DOHH2 (cell line): ENCODE results near the gene INPP4A.
"Not testable (repeated sequence)": the region's sequence is repeated elsewhere in the genome, so short reads cannot be mapped to it uniquely, and the experiment has no call there.

Experiments used
- H3F3A ChIP-seq: fragments of 200-600 bp; sonication (generic), shearing (Covaris generic); 2 replicates; pipeline ENCODE4 v1.6.0; 2016; ENCODE audit warnings: antibody characterized with exemption, mild to moderate bottlenecking; ENCODE audit not compliant: control insufficient read depth, insufficient read depth
- H3K27ac ChIP-seq: fragments of 200-600 bp; sonication (generic); 2 replicates; pipeline ENCODE4 v1.5.1; 2014; ENCODE audit warnings: low read depth, mild to moderate bottlenecking, low read length, moderate library complexity
- H3K27me3 ChIP-seq: fragments of 200-600 bp; sonication (generic); 2 replicates; pipeline ENCODE4 v1.6.1; 2014; ENCODE audit warnings: mild to moderate bottlenecking, low read length, mixed read lengths; ENCODE audit not compliant: control insufficient read depth
- H3K36me3 ChIP-seq: fragments of 200-600 bp; sonication (generic); 2 replicates; pipeline ENCODE4 v1.6.1; 2014; ENCODE audit warnings: mild to moderate bottlenecking, low read length, moderate library complexity, mixed read lengths; ENCODE audit not compliant: control insufficient read depth
- H3K4me1 ChIP-seq: fragments of 200-600 bp; sonication (generic); 2 replicates; pipeline ENCODE4 v1.6.1; 2014; ENCODE audit warnings: mild to moderate bottlenecking, low read length, mixed read lengths; ENCODE audit not compliant: control insufficient read depth
- H3K4me2 ChIP-seq: fragments of 200-600 bp; sonication (generic); 2 replicates; pipeline ENCODE4 v1.6.0; 2014; ENCODE audit warnings: mild to moderate bottlenecking, low read length, moderate library complexity
- H3K4me3 ChIP-seq: fragments of 200-600 bp; sonication (generic); 2 replicates; pipeline ENCODE4 v1.5.1; 2014; ENCODE audit warnings: mild to moderate bottlenecking, low read length, mixed read lengths
- H3K79me2 ChIP-seq: fragments of 200-600 bp; sonication (generic); 2 replicates; pipeline ENCODE4 v1.6.1; 2014; ENCODE audit warnings: mild to moderate bottlenecking, low read length, mixed read lengths; ENCODE audit not compliant: control insufficient read depth
- H3K9me2 ChIP-seq: fragments of 200-600 bp; sonication (generic); replicated peaks from 2 replicates; pipeline ENCODE4 v1.6.1; 2014; ENCODE audit warnings: mild to moderate bottlenecking, low read length, mixed read lengths; ENCODE audit not compliant: control insufficient read depth
- H3K9me3 ChIP-seq: fragments of 200-600 bp; sonication (generic); 2 replicates; pipeline ENCODE4 v1.6.1; 2014; ENCODE audit warnings: antibody characterized with exemption, low read length, mixed read lengths; ENCODE audit not compliant: control insufficient read depth, insufficient read depth
- H4K20me1 ChIP-seq: fragments of 200-600 bp; sonication (generic); 2 replicates; pipeline ENCODE4 v1.6.0; 2014; ENCODE audit warnings: low read depth, mild to moderate bottlenecking, antibody characterized with exemption, low read length, moderate library complexity; ENCODE audit not compliant: control insufficient read depth, insufficient read depth
- CTCF ChIP-seq: fragments of 200-600 bp; sonication (generic); IDR thresholded peaks from one replicate; pipeline ENCODE4 v1.5.1; 2014; ENCODE audit warnings: antibody characterized with exemption, mild to moderate bottlenecking, low read depth, low read length; ENCODE audit not compliant: poor library complexity, severe bottlenecking
- EZH2phosphoT487 ChIP-seq: fragments of 200-600 bp; sonication (generic); IDR thresholded peaks from 2 replicates; pipeline ENCODE4 v1.6.1; 2017; ENCODE audit warnings: borderline replicate concordance, mild to moderate bottlenecking, antibody characterized with exemption, low read length, moderate library complexity, mixed read lengths

Gene INPP4A

GRCh38 chr2:98592565-98592964 is 147.9 kb downstream of the INPP4A start:
- H3K36me3 ChIP-seq, result peaks cover 11% of the 10 kb centered on the region
- no peaks in the 10 kb centered on the region for H3K4me1 ChIP-seq
- no peak overlapping the region for H3K27ac ChIP-seq
- H3F3A ChIP-seq, result no peaks in the 10 kb centered on the region
- no peak overlapping the region for H3K4me3 ChIP-seq
- no peaks in the 10 kb centered on the region for H3K27me3 ChIP-seq
- H3K4me2 ChIP-seq, result no peak overlapping the region
- TF ChIP-seq CTCF (no peak), EZH2phosphoT487 (no peak)
- no peaks in the 10 kb centered on the region for H3K79me2 ChIP-seq
- H3K9me2 ChIP-seq, result no peaks in the 10 kb centered on the region
- H4K20me1 ChIP-seq, result no peaks in the 10 kb centered on the region
- H3K9me3 ChIP-seq, result no peaks in the 10 kb centered on the region

- not testable (repeated sequence) for H3K4me2 ChIP-seq, H3K79me2 ChIP-seq, H3K4me3 ChIP-seq, H3K27me3 ChIP-seq, H4K20me1 ChIP-seq, H3K9me3 ChIP-seq, H3F3A ChIP-seq, H3K9me2 ChIP-seq, H3K27ac ChIP-seq, H3K4me1 ChIP-seq
- H3K36me3 ChIP-seq, result peaks cover 27% of the 10 kb centered on the region
Measured at GRCh38 chr2:98594665-98595064, 150.0 kb downstream of the INPP4A start.

GRCh38 chr2:98598781-98599428 is 154.2 kb downstream of the INPP4A start:
- Histone ChIP-seq H3K4me1 (no peaks in the 10 kb centered on the region), H3K9me2 (no peaks in the 10 kb centered on the region), H3K27ac (no peak overlapping the region), H3K4me2 (no peak overlapping the region), H3K4me3 (no peak overlapping the region), H4K20me1 (no peaks in the 10 kb centered on the region), H3K36me3 (peaks cover 61% of the 10 kb centered on the region), H3F3A (no peaks in the 10 kb centered on the region), H3K9me3 (no peaks in the 10 kb centered on the region), H3K79me2 (no peaks in the 10 kb centered on the region), H3K27me3 (no peaks in the 10 kb centered on the region)
- TF ChIP-seq CTCF, result no peak
- TF ChIP-seq EZH2phosphoT487, result no peak

- Histone ChIP-seq H3K4me3 (no peak overlapping the region), H3K79me2 (peaks cover 21% of the 10 kb centered on the region), H3K4me2 (no peak overlapping the region), H3K27ac (no peak overlapping the region), H3K27me3 (no peaks in the 10 kb centered on the region), H3K36me3 (peaks cover 66% of the 10 kb centered on the region), H3K4me1 (peaks cover 3% of the 10 kb centered on the region), H3K9me2 (no peaks in the 10 kb centered on the region), H3F3A (no peaks in the 10 kb centered on the region), H4K20me1 (no peaks in the 10 kb centered on the region), H3K9me3 (no peaks in the 10 kb centered on the region)
- peak; percentile 74 for TF ChIP-seq CTCF
- no peak for TF ChIP-seq EZH2phosphoT487
Measured at GRCh38 chr2:98601532-98602132, 157.0 kb downstream of the INPP4A start.
